Erythroblast (primary cell): ENCODE data around the gene HAUS7.
A peak's percentile ranks its signal among the peaks of the same experiment; 100 is the strongest.

ENCODE experiments used
- DNase-seq, 2 experiments: peaks; one replicate each; lab custom pipeline; 2025; lab: John Stamatoyannopoulos, UW
- GATA1 ChIP-seq: IDR thresholded peaks from 2 replicates; pipeline ENCODE4 v1.6.1; 2011; ENCODE audit warnings: low read depth, mild to moderate bottlenecking, control low read depth, low read length, moderate library complexity
- POLR2A ChIP-seq: IDR thresholded peaks from 2 replicates; pipeline ENCODE4 v1.6.1; 2011; ENCODE audit warnings: mild to moderate bottlenecking, low read length

Gene HAUS7

DNA sequence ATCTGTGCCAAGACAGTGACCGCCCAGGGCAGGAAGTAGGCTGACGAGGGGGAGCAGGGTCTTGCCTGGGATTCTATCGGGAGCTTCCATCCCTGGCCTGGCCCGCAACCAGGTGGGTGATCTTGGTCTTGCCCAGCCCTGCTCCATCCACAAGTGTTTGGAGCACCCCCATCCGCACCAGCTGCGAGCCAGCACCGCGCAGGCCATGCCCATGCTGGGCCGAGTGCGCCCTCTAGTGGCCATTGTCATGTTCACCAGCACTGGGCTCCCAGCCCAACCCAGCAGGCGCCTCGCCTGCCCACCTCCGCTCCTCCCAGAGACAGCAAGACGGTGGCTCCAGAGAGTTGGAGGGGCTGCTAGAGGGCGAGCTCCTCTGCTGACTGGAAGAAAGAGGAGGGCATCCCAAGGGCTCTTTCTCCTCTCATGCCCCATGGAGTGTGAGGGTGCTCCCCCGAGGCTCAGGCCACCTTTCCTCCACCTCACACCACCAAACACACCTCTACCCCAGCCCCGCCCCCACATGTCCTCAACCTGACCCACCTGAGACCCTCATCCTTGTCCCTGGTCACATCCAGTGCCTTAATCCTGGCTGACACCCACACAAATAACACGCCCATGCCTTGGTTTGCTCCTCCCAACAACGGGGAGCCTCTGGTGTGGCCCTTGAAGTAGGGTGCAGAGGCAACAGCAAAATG lies 37.3 kb upstream of the HAUS7 start:
- TF ChIP-seq POLR2A (no peak), GATA1 (no peak)
- peak; percentile 65 to 82 for DNase-seq

DNA sequence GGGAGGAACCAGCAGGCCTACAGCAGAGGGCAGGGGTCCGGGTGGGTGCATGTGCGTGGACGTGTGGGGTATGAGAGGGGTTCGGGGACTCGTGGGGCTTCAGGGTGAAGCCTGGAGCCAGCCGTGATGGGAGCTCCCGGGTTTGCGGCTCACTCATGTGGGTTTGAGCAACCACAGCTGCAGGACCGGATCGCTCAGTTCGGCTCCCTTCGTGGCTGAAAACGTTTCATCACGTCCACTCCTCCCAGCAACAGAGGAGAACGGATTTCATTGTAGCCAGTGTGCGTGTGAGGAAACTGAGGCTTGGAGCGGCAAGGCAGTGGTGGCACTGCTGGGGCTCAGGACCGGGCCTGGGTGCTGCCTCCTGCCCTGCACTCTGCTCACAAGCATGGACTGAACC lies 35.0 kb upstream of the HAUS7 start:
- no peak for TF ChIP-seq GATA1
- no peak for TF ChIP-seq POLR2A
- DNase-seq = no peak

DNA sequence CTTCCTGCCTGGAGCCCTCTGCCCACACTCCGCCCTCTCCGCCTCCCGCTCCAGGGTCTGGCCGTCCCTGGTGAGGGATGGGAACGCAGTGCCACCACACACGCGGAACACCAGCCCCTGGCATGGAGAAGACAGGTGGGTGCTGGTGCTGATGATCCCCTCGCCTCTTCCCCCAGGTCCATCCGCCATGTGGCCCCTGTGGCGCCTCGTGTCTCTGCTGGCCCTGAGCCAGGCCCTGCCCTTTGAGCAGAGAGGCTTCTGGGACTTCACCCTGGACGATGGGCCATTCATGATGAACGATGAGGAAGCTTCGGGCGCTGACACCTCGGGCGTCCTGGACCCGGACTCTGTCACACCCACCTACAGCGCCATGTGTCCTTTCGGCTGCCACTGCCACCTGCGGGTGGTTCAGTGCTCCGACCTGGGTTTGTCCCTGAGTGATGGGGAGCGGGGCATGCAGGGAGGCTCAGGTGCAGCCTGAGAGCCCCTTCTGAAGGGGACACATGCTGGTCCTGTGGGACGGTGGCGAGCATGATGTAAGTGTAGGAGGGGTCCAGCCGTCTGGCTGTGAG lies 34.2 kb upstream of the HAUS7 start:
- TF ChIP-seq POLR2A (no peak), GATA1 (no peak)
- no peak for DNase-seq

DNA sequence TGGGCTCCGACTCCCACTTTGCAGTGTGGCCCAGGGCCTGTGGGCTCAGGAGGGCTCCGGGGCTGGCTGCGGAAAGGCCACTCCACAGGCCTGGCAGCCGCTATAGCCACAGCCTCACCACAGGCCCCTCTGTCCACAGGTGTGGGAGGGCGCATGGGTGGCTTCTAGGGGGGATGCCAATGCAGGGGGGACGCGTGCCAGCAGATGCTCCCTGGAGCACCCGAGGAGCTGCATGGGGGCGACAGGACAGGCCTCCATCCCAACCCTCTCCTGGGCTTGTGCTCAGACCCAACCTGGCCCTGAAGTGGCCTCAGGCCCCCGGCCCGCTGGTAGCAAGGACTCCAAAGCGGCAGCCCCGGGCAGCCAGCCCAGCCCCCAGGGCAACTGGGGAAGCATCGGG lies 32.4 kb upstream of the HAUS7 start:
- DNase-seq = no peak
- TF ChIP-seq POLR2A (no peak), GATA1 (no peak)

DNA sequence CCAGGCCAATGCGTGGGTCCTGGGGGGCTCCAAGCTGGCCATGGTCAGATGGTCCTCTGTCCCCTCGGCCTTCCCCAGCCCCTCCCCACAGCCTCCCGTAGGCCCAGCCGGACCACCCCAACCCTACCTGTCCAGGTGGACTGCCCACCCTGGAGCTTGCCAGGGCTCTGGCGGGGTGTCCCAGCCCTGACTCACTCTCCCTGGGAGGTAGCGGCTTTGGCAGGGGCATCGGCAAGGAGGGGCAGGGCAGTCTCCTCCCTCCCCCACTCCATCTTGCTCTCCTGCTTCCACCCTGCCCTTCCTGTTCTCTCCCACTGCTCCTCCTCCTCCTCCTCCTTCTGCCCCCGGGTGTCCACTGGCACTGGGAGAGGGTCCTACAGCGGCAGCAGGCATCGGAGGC lies 31.8 kb upstream of the HAUS7 start:
- no peak for DNase-seq
- TF ChIP-seq POLR2A = no peak
- no peak for TF ChIP-seq GATA1

DNA sequence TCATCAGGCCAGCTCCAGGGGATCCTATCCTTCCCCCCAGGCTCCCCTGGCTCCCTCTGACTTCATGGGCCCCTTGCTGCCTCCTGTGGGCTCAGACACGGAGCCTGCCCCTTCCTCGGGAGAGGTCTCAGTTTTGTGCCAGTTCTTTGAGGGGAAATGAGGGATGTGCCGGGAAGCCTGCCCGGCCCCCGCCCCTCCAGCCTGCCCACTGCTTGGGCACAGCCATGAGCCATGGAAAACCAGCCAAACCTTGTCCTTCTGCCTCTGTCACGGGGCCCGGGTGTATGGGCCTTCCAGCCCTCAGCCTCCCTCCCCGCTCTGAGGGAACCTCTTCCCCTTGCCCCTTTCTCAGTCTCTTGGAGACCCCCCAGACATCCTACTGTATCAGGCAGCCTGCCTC lies 31.2 kb upstream of the HAUS7 start:
- no peak for TF ChIP-seq POLR2A
- no peak for TF ChIP-seq GATA1
- DNase-seq = no peak

DNA sequence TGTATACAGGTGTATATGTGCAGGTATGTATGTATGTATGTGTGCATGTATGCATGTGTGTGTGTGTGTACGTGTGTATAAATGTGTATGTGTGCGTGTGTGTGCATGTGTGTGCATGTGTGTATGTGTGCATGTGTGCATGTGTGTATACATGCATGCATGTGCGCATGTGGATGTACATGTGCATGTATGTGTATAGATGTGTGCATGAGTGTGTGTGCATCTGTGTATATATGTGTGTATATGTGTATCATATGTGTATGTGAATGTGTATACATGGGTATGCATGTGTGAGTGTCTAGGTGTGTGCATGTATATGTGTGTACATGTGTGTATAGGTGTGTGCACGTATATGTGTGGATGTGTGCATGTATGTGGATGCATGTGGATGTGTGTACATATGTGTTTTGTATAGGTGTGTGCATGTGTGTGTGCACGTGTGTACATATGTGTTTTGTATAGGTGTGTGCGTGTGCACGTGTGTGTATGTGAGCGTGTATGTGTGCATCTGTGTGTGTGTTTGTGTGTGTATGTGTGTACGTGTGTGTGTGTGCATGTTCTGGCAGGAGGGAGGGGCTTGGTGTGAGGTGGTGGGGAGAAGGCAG lies 30.4 kb upstream of the HAUS7 start:
- no peak for DNase-seq
- no peak for TF ChIP-seq POLR2A
- no peak for TF ChIP-seq GATA1

DNA sequence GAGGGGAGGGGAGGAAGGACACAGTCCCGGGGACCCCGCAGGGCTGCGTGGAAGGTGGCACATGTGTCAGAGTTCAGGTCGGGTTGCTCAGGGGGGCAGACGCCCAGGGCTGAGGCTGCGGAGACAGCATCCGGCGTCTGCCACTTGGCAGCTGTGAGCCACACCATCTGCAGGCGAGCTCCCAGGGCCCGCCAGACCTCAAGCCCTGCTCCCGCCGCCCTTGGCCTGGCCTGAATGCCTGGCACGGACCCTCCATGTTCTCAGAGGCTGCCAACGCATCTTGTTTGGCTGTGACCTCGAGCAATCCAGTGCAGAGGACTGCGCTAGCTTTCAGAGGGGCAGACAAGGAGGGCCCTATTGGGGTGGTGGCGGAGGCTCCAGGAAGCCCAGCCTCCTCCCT lies 29.5 kb upstream of the HAUS7 start:
- no peak for TF ChIP-seq POLR2A
- TF ChIP-seq GATA1 = no peak
- no peak for DNase-seq

DNA sequence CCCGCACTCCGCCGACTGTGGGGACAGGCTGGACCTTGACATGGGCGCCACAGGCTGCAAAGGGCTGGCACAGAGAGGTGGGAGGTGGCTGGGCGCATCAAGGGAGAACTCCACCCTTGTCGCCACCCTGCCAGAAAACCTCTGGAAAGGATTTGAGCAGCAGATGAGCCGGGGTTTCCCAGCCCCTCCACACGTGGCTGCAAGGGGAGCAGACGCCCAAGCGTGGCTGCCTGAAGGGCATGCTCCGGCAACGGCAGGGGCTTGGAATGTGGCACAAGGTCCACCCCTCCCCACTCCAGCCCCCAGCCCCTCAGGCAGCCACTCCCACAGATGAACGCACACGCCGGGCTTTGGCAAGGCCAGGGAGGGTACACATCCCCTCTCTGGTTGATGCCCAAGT lies 29.0 kb upstream of the HAUS7 start:
- TF ChIP-seq POLR2A (no peak), GATA1 (no peak)
- no peak for DNase-seq

DNA sequence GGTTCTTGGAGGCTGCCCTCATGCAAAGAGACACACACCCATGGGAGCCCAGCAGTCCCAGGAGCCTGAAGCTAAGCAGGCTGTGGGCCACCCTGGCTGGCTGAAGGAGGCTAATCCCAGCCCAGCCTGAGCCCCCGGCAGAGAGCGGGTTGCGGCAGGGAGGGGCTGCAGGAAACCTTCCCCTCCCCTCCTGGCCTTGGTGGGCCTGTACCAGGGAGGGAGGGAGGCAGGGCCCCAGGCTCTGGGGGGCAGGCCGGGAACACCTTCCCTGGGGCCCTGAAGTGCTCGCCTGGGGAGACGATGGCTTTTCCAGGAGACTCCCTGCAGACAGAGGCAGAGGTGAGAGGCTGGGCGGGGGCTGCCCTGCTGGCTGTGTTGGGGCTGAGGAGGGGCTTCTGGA lies 28.1 kb upstream of the HAUS7 start:
- DNase-seq = no peak
- TF ChIP-seq GATA1 = no peak
- TF ChIP-seq POLR2A = no peak

DNA sequence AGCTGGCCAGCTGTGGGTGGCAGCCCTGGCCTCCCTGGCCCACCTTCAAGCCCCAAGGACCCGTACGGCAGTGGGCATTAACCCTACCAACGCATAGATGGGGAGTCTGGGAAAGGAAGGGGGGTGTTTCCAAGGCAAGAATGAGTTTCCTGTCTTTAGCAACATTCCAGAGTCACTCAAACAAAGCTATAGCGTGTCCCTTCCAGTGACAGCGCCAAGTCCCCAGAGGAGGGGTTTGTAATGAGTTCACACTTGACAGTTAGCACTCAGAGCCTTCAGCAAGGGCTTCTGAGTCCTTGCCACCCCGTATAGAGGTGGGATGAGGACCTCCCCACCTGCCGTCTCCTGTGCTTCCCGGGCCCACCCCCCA lies 26.2 kb upstream of the HAUS7 start:
- TF ChIP-seq GATA1 (no peak), POLR2A (no peak)
- DNase-seq = no peak

DNA sequence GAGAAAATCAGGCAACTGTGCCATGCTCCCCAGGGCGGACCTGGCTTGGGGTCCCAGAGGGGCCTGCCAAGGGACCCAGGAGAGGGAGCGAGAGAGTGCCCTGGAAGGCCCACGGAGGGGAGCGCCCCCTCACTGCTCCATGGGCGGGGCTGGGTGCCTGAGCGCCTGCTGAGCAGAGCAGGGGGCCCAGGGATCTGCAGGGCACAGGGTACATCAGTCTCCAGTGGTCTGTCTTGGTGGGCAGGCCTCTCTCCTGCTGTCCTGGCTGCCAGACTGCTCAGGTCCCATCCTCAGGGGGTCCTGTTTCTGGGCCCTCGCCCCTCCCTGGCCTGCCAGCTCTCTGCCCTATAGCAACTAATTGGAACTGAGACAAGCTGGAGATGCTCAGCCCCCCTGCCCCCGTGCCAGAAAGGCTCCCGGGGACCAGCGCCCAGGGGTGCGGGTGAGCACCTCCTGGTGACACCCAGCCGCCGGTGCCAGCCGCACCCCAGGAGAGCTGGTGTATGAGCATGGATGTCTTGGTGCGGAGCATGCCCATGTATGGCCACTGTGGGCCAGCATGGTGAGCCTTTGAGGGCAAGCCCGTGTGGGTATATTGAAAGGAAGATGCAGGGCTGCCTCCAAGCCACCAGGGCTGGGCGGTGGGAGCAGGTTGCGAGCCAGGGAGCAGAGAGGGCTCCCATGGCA lies 25.7 kb upstream of the HAUS7 start:
- DNase-seq = no peak
- TF ChIP-seq GATA1 (no peak), POLR2A (no peak)

DNA sequence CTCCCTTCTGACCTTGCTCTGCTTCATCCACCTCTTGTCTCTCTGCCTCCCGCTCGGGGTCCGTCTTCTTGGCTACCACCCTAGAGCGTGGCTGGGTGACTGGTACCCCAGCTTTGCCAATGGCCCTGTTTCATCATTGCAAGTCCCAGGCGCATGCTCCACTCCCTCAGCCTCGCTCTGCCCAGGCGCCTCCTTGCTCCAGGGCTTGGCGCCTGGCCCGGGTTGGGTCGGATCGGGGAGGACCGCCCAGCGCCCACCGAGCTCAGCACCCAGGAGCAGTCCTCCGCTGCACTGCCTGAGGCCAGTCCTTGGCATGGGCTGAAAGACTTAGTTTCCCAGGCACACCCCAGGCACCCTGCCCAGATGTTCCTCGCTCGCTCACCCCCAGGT lies 25.0 kb upstream of the HAUS7 start:
- TF ChIP-seq GATA1 = no peak
- no peak for TF ChIP-seq POLR2A
- no peak for DNase-seq

DNA sequence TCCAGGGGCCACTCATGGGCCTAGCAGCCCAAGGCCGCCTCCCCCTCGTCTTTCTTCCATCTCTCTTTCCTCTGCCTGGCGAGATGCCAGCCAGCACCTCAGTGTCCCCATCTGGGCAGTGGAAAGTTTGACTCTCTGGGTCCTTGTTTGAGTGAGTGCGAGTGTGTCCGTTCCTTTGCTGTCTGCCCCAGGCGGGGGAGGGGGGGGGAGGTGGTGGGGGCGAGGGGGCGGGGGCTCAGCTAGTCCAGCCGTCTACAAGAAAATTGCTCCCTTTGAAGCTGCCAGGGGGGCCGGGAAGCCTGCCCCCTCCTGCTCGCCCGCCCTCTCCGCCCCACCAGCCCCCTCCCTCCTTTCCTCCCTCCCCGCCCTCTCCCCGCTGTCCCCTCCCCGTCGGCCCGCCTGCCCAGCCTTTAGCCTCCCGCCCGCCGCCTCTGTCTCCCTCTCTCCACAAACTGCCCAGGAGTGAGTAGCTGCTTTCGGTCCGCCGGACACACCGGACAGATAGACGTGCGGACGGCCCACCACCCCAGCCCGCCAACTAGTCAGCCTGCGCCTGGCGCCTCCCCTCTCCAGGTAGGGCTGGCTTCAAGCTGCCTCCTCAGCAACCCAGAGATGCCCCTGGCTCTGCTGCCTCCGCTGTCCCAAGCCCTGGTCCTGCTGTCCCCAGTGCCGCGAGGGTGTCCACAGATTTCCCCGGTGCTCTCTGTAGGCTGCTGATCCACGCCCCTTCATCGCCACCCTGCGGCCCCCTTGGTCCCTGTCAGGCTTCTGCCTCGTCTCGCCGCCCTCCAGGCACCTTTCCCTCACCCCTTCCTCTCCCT lies 24.4 kb upstream of the HAUS7 start, which contains the start of gene BGN:
TSS of gene BGN (plus strand) at position 440 of the 821 bp plus-strand sequence. CDS start 9,652 bp downstream, outside the sequence.
- TF ChIP-seq GATA1 = no peak
- TF ChIP-seq POLR2A = no peak
- peak in 1 of 2 experiments; percentile 1 for DNase-seq

DNA sequence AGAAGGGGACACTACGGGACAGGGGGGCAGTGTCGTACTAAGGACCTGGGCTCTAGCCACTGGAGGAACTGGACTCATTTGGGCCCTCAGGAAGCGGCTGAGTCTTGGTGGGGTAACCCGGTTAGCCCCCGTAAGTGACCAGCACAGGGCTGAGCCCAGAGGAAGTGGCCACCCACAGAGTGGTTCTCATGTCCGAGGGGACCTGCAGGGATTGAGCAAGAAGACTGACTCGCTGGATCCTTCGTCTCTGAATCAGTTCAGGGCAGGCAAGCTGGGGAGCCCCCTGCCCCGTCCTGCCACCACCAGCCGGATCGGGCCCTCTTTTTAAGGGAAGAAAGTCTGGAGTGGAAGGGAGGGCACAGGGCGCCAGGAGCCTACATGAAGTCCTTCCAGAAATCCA lies 23.7 kb upstream of the HAUS7 start:
- TF ChIP-seq POLR2A (no peak), GATA1 (no peak)
- DNase-seq = no peak
